ENCODE measurements around the gene TRIM24. TPM values are rescaled to one million over a fixed set of nuclear protein-coding genes. Genes with fewer than 3 reads are reported as not detected.

The TRIM24 gene
- total and polyA plus RNA-seq, 10 of the 15 experiments (the other 5 are each of a cell fraction or from before 2014, with no cell fraction given) = 4.6 to 23.5 (median 13.6) TPM

DNA sequence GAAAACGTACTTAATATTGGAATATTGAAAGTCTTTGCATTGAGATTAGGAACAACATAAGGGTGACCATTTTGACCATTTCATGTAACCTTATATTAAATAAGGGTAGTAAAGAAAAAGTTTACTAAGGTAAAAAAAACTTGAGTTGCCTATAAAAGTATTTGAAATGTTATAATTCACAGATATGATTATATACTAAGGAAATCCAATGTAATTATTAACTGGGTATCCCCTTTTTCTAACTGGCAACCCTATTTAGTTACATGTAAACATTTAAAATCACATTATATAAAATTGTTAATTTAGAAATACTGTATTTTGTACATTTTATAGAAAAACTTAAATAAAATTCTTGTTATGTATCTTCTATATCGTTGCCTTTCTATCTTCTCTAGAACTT, 64.2 kb downstream of the TRIM24 start (continued):
- no peak for TF ChIP-seq USF1 (IDR thresholded peaks at IDR 0.05; ENCODE audit: borderline replicate concordance, extremely low read length, insufficient read depth, low read depth, low read length)
- TF ChIP-seq SIN3A (IDR thresholded peaks at IDR 0.05; ENCODE audit: low read depth, low read length) = no peak
- TF ChIP-seq TBL1XR1 (IDR thresholded peaks at IDR 0.05; ENCODE audit: low read depth, low read length) = no peak
- TF ChIP-seq TCF7 (IDR thresholded peaks at IDR 0.05; ENCODE audit: borderline replicate concordance) = no peak

DNA sequence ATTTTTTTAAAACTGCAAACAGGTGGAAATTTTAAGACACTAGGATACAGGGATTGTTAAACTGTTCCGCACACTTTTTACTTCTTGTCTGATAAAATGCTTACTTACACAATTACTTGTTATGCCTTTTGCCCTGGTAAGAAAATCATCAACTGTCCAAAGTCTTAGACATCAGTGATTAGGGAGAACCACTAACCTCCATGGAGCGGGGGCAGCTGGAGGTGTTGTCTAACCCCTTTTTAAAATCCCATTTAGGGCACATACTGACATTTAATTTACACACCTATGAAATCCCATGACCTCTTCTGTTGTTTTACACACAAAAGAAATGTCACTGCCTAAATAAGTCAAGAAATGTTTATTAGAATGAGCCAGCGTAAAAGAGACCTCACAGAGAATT, 65.7 kb downstream of the TRIM24 start:
- intact Hi-C loops (cut with micrococcal nuclease; ENCODE audit: unreplicated experiment) = no loop called here

More for the DNA sequence above, 65.7 kb downstream of the TRIM24 start:
- Histone ChIP-seq H4K20me1 (ENCODE audit: control insufficient read depth, insufficient read depth) (no peaks in the 10 kb centered on the region), H3K9ac (ENCODE audit: control insufficient read depth, insufficient read depth, low read length) (no peak overlapping the region), H3K27me3 (replicated peaks in 1 of 2; ENCODE audit: control insufficient read depth in 2 of 2, insufficient read depth in 2 of 2, low read length in 1 of 2) (no peaks in the 10 kb centered on the region), H3K4me2 (ENCODE audit: control insufficient read depth, insufficient read depth) (no peak overlapping the region), H3K4me3 (no peak overlapping the region), H3K36me3 (ENCODE audit: control insufficient read depth in 2 of 2, insufficient read depth in 2 of 2, low read length in 1 of 2) (peaks cover 1 to 12% of the 10 kb centered on the region in 2 experiments), H3K9me3 (replicated peaks; ENCODE audit: control insufficient read depth, insufficient read depth, low read length) (peaks cover 20% of the 10 kb centered on the region), H3K79me2 (ENCODE audit: control insufficient read depth, insufficient read depth, low read length) (no peaks in the 10 kb centered on the region), H3K27ac (ENCODE audit: control insufficient read depth, insufficient read depth) (no peak overlapping the region), H2AFZ (ENCODE audit: control insufficient read depth, low read depth, low read length) (no peak overlapping the region), H3K4me1 (ENCODE audit: control insufficient read depth, insufficient read depth, low read length) (no peaks in the 10 kb centered on the region)
- FAIRE-seq (no peak), DNase-seq (ENCODE audit: low read depth, low spot score) (no peak), ATAC-seq (no peak)
- in situ Hi-C loops (cut with MboI) = no loop called here
- no TSS peak for BruUV-seq (replicated peaks)
- SMC1A ChIA-PET (ENCODE audit: uncharacterized antibody, unreplicated experiment) = no interaction called here
- CTCF ChIA-PET = interaction anchor here (0.7 to 1.1 kb wide), 2 partner anchors 12 to 23 kb away, joined by 3 read pairs; no protein-coding TSS in a partner anchor
- TF ChIP-seq ZBED1 (IDR thresholded peaks at IDR 0.05; ENCODE audit: borderline replicate concordance) (no peak), STAT1 (conservative IDR thresholded peaks at IDR 0.05) (no peak), TCF12 (IDR thresholded peaks at IDR 0.05; ENCODE audit: low read depth, low read length) (no peak), NFIC (IDR thresholded peaks at IDR 0.05; ENCODE audit: low read depth, low read length) (no peak), ZNF217 (IDR thresholded peaks at IDR 0.05) (no peak), MTA3 (IDR thresholded peaks at IDR 0.05; ENCODE audit: borderline replicate concordance, low read length) (no peak)
- RAD21 ChIA-PET (ENCODE audit: unreplicated experiment) = interaction anchor here (1.0 kb wide), 1 partner anchor 60 kb away, joined by 3 read pairs; no protein-coding TSS in a partner anchor
- WGBS (ENCODE audit: insufficient coverage, insufficient replicate concordance, low lambda C conversion rate, missing lambda C conversion rate) = 99% methylated on average over 3 of the region's 3 CpGs
- POLR2A ChIA-PET = interaction anchor here (1.0 kb wide), 1 partner anchor 11 kb away, joined by 3 read pairs; no protein-coding TSS in a partner anchor

All from GM12878 (cell line).